NT2/D1 (cell line): ENCODE data around the gene F5.

Experiments
- DNase-seq: peaks from one replicate; pipeline ENCODE4 v3.0.0-alpha.2; 2011; ENCODE audit warnings: low read depth, low spot score
- H3K27me3 ChIP-seq: 2 replicates; pipeline ENCODE4 v1.6.0; 2011; ENCODE audit warnings: mild to moderate bottlenecking; ENCODE audit not compliant: insufficient read length, insufficient read depth
- H3K36me3 ChIP-seq: 2 replicates; pipeline ENCODE4 v1.6.1; 2011; ENCODE audit warnings: mild to moderate bottlenecking, low read length, mixed read lengths; ENCODE audit not compliant: insufficient read depth, insufficient read length
- H3K4me1 ChIP-seq: 2 replicates; pipeline ENCODE4 v1.5.1; 2011; ENCODE audit not compliant: insufficient read depth, insufficient read length
- H3K4me3 ChIP-seq: 2 replicates; pipeline ENCODE4 v1.5.1; 2011; ENCODE audit warnings: low read depth; ENCODE audit not compliant: insufficient read length
- H3K9ac ChIP-seq: 2 replicates; pipeline ENCODE4 v1.6.0; 2011; ENCODE audit warnings: low read depth; ENCODE audit not compliant: insufficient read length
- H3K9me3 ChIP-seq: 2 replicates; pipeline ENCODE4 v1.5.1; 2011; ENCODE audit warnings: mild to moderate bottlenecking, low read length; ENCODE audit not compliant: insufficient read depth
- SUZ12 ChIP-seq: IDR thresholded peaks from 2 replicates; pipeline ENCODE4 v1.6.1; 2011; ENCODE audit not compliant: insufficient read length, insufficient read depth; ENCODE audit errors: extremely low read depth
- YY1 ChIP-seq: IDR thresholded peaks from 2 replicates; pipeline ENCODE4 v1.6.1; 2011; ENCODE audit not compliant: insufficient read length, insufficient read depth
- ZNF274 ChIP-seq: IDR thresholded peaks from 2 replicates; pipeline ENCODE4 v1.6.1; 2011; ENCODE audit warnings: mild to moderate bottlenecking, low read depth, low read length

Gene F5

GRCh38 chr1:169623132-169623926 is 37.0 kb upstream of the F5 start:
- no peak for TF ChIP-seq YY1
- no peak for TF ChIP-seq SUZ12
- no peak for TF ChIP-seq ZNF274
- no peak for DNase-seq
- no peak overlapping the region for H3K9ac ChIP-seq
- H3K9me3 ChIP-seq = no peaks in the 10 kb centered on the region
- no peaks in the 10 kb centered on the region for H3K27me3 ChIP-seq
- H3K4me1 ChIP-seq = no peaks in the 10 kb centered on the region
- H3K4me3 ChIP-seq = no peak overlapping the region
- no peaks in the 10 kb centered on the region for H3K36me3 ChIP-seq

- DNase-seq = no peak
These were observed 34.3 kb upstream of the F5 start for GRCh38 chr1:169620565-169620964.

DNA sequence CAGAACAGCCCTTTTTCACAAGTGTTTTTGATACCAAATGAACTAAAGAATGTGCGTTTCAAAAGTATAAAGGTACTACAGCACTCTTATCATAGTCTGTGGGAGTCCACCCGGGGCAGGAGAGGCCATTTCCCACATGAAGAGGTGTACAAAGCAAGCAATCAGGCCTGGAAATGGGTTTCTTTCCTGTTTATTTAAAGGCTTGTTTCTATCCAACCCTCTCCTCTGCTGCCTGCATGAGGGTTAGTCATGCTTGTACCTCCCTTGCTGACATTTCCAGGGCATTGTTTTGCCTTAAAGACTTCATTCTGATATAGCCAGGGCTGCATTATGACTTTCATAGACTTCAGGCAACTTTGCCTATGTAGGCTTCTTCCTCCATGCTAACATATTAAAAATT is 32.1 kb upstream of the F5 start:
- no peak for TF ChIP-seq SUZ12
- TF ChIP-seq YY1 = no peak
- TF ChIP-seq ZNF274 = no peak
- no peak for DNase-seq
- Histone ChIP-seq H3K9me3 (no peaks in the 10 kb centered on the region), H3K4me3 (no peak overlapping the region), H3K9ac (no peak overlapping the region), H3K27me3 (no peaks in the 10 kb centered on the region), H3K4me1 (no peaks in the 10 kb centered on the region), H3K36me3 (no peaks in the 10 kb centered on the region)

More at GRCh38 chr1:169620565-169620964, 34.3 kb upstream of the F5 start:
- Histone ChIP-seq H3K36me3 (no peaks in the 10 kb centered on the region), H3K9ac (no peak overlapping the region), H3K4me3 (no peak overlapping the region), H3K27me3 (no peaks in the 10 kb centered on the region), H3K4me1 (no peaks in the 10 kb centered on the region), H3K9me3 (no peaks in the 10 kb centered on the region)
- TF ChIP-seq YY1 (no peak), ZNF274 (no peak), SUZ12 (no peak)

DNA sequence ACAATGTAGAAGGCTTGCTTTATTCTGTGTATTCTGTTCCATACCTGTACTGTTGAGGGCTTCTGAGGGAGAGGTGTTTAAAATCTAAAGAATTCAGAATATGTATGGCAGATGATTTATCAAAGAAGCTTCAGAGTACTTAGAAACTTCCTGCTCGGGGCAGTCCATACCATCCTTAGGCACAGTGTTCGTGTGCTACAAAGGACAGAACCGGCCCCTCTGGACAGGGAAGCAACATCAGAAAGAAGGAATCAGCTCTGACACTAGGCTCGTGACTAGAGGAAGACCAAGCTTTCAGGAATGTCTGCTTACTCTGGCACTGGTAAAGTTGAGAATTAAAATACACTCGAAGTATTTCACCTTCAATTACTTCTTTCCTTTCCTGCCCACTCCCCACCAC is 29.5 kb upstream of the F5 start:
- TF ChIP-seq ZNF274 = no peak
- no peak for TF ChIP-seq SUZ12
- TF ChIP-seq YY1 = no peak
- Histone ChIP-seq H3K9ac (no peak overlapping the region), H3K4me1 (no peaks in the 10 kb centered on the region), H3K9me3 (no peaks in the 10 kb centered on the region), H3K4me3 (no peak overlapping the region), H3K27me3 (no peaks in the 10 kb centered on the region), H3K36me3 (no peaks in the 10 kb centered on the region)
- DNase-seq = no peak

DNA sequence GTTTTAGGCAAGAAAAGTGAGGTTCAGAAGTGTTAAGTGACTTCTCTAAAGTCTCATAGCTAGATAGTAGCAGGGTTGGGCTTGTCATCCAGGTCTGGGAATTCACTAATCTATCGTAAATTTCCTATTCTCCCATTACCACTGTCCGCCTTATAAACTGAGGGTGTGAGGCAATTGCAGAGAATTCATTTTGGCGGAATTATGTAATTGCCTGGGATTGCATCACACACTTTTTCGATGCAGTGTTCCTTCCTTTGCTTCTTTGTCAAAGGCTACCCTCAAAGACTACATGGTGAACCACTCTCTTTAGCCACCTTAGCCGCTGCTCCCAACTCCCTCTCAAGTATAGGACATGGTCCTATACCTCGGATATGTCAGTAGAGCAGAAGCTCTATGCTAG is 24.6 kb upstream of the F5 start:
- H3K4me3 ChIP-seq = no peak overlapping the region
- no peak overlapping the region for H3K9ac ChIP-seq

GRCh38 chr1:169610108-169610507 is 23.8 kb upstream of the F5 start:
- Histone ChIP-seq H3K4me1 (no peaks in the 10 kb centered on the region), H3K27me3 (no peaks in the 10 kb centered on the region), H3K9me3 (no peaks in the 10 kb centered on the region), H3K36me3 (no peaks in the 10 kb centered on the region), H3K9ac (no peak overlapping the region), H3K4me3 (no peak overlapping the region)
- DNase-seq = no peak
- no peak for TF ChIP-seq SUZ12
- TF ChIP-seq ZNF274 = no peak
- no peak for TF ChIP-seq YY1

More for the DNA sequence above, 24.6 kb upstream of the F5 start:
- TF ChIP-seq YY1 (no peak), ZNF274 (no peak), SUZ12 (no peak)
- Histone ChIP-seq H3K36me3 (no peaks in the 10 kb centered on the region), H3K4me1 (no peaks in the 10 kb centered on the region), H3K27me3 (no peaks in the 10 kb centered on the region), H3K9me3 (no peaks in the 10 kb centered on the region)
- no peak for DNase-seq

- no peak overlapping the region for H3K4me3 ChIP-seq
- no peaks in the 10 kb centered on the region for H3K4me1 ChIP-seq
- no peak overlapping the region for H3K9ac ChIP-seq
- no peak for TF ChIP-seq YY1
- no peak for TF ChIP-seq ZNF274
- TF ChIP-seq SUZ12 = no peak
- H3K27me3 ChIP-seq = no peaks in the 10 kb centered on the region
- no peaks in the 10 kb centered on the region for H3K36me3 ChIP-seq
- no peak for DNase-seq
- no peaks in the 10 kb centered on the region for H3K9me3 ChIP-seq
These were observed 21.9 kb upstream of the F5 start for GRCh38 chr1:169608226-169608625.
